ENCODE measurements around the gene RMDN2. TPM values are rescaled to one million over a fixed set of nuclear protein-coding genes. Genes with fewer than 3 reads are reported as not detected.

RMDN2 gene
- total RNA-seq, 2 donors from 2014 or later: 3.9 to 4.9 TPM

- Mint-ChIP-seq H3K4me1 (peaks cover 8% of the 10 kb centered on the region), H3K9me3 (no peaks in the 10 kb centered on the region), H3K27ac (no peak overlapping the region), H3K36me3 (ENCODE audit: low read depth) (no peaks in the 10 kb centered on the region), H3K27me3 (ENCODE audit: insufficient read depth) (peaks cover 38% of the 10 kb centered on the region), H3K4me3 (no peak overlapping the region)
- H3K36me3 ChIP-seq (ENCODE audit: control insufficient read depth, insufficient read depth, low read length): no peaks in the 10 kb centered on the region
- 86 to 94% methylated on average over 9 of the region's 9 CpGs for WGBS, 2 experiments (ENCODE audit: insufficient coverage in 1 of 2, insufficient read length in 1 of 2)
- H3K27me3 ChIP-seq (ENCODE audit: control insufficient read depth, insufficient read depth, low read length, poor library complexity, severe bottlenecking): no peaks in the 10 kb centered on the region
- H3K4me3 ChIP-seq (ENCODE audit: low read length): no peak overlapping the region
- no peak overlapping the region for H3K27ac ChIP-seq (ENCODE audit: low read depth, low read length)
- H3K9ac ChIP-seq (ENCODE audit: extremely low read depth, low read length, poor library complexity, severe bottlenecking): no peak overlapping the region
- no peaks in the 10 kb centered on the region for H3K9me3 ChIP-seq (ENCODE audit: control insufficient read depth, low read length)
- TF ChIP-seq CTCF (conservative IDR thresholded peaks at IDR 0.05): no peak
- DNase-seq: no peak
- no peaks in the 10 kb centered on the region for H3K4me1 ChIP-seq (ENCODE audit: control insufficient read depth, insufficient read depth, low read length)
These were observed 114.2 kb downstream of the RMDN2 start for GRCh38 chr2:38039121-38039910.

GRCh38 chr2:38045811-38046210, 120.7 kb downstream of the RMDN2 start:
- no peak for TF ChIP-seq CTCF (conservative IDR thresholded peaks at IDR 0.05)
- Mint-ChIP-seq H3K36me3 (ENCODE audit: low read depth) (no peaks in the 10 kb centered on the region), H3K4me1 (peaks cover 5% of the 10 kb centered on the region), H3K4me3 (no peak overlapping the region), H3K27ac (no peak overlapping the region), H3K27me3 (ENCODE audit: insufficient read depth) (peaks cover 2% of the 10 kb centered on the region), H3K9me3 (no peaks in the 10 kb centered on the region)
- DNase-seq: no peak
- no peaks in the 10 kb centered on the region for H3K9me3 ChIP-seq (ENCODE audit: control insufficient read depth, low read length)
- no peaks in the 10 kb centered on the region for H3K4me1 ChIP-seq (ENCODE audit: control insufficient read depth, insufficient read depth, low read length)
- H3K27ac ChIP-seq (ENCODE audit: low read depth, low read length): no peak overlapping the region
- H3K27me3 ChIP-seq (ENCODE audit: control insufficient read depth, insufficient read depth, low read length, poor library complexity, severe bottlenecking): no peaks in the 10 kb centered on the region
- H3K4me3 ChIP-seq (ENCODE audit: low read length): no peak overlapping the region
- WGBS, 2 experiments (ENCODE audit: insufficient coverage in 1 of 2, insufficient read length in 1 of 2): 96% methylated on average over 4 of the region's 4 CpGs
- no peak overlapping the region for H3K9ac ChIP-seq (ENCODE audit: extremely low read depth, low read length, poor library complexity, severe bottlenecking)
- H3K36me3 ChIP-seq (ENCODE audit: control insufficient read depth, insufficient read depth, low read length): no peaks in the 10 kb centered on the region

- no peak overlapping the region for H3K4me3 Mint-ChIP-seq
- H3K36me3 ChIP-seq (ENCODE audit: control insufficient read depth, insufficient read depth, low read length): no peaks in the 10 kb centered on the region
- TF ChIP-seq CTCF (conservative IDR thresholded peaks at IDR 0.05): no peak
- DNase-seq: no peak
- H3K36me3 Mint-ChIP-seq (ENCODE audit: low read depth): no peaks in the 10 kb centered on the region
- H3K27me3 ChIP-seq (ENCODE audit: control insufficient read depth, insufficient read depth, low read length, poor library complexity, severe bottlenecking): no peaks in the 10 kb centered on the region
- H3K4me1 Mint-ChIP-seq: no peaks in the 10 kb centered on the region
- H3K9me3 ChIP-seq (ENCODE audit: control insufficient read depth, low read length): no peaks in the 10 kb centered on the region
- H3K27me3 Mint-ChIP-seq (ENCODE audit: insufficient read depth): peaks cover 6% of the 10 kb centered on the region
- H3K27ac ChIP-seq (ENCODE audit: low read depth, low read length): no peak overlapping the region
- H3K9ac ChIP-seq (ENCODE audit: extremely low read depth, low read length, poor library complexity, severe bottlenecking): no peak overlapping the region
- WGBS, 2 experiments (ENCODE audit: insufficient coverage in 1 of 2, insufficient read length in 1 of 2): 95 to 100% methylated on average over 1 to 3 of the region's 3 CpGs
- no peak overlapping the region for H3K27ac Mint-ChIP-seq
- H3K9me3 Mint-ChIP-seq: no peaks in the 10 kb centered on the region
- H3K4me1 ChIP-seq (ENCODE audit: control insufficient read depth, insufficient read depth, low read length): no peaks in the 10 kb centered on the region
- H3K4me3 ChIP-seq (ENCODE audit: low read length): no peak overlapping the region
These were observed 131.1 kb downstream of the RMDN2 start for GRCh38 chr2:38056216-38056615.
